ENCODE data around the gene RRAGC.
A peak's percentile ranks its signal among the peaks of the same experiment; 100 is the strongest.

RRAGC gene

DNA sequence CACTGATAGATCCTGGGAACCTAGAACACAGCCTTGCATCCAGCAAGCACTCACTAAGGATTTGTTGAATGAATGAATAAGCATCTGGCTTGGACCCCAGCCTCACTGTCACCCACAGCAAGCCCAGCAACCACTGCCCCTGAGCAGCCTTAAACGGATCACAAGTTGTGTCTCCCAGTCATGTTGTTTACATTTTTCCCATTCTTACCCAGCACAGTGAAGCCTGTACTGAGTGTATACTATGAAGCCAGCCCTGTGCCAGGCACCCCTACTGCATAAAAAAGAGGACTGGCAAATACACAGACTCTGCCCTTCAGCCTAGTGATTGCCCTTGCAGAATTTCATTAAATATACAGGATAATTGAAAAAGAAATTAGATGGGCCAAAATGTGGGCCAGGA, 30.2 kb downstream of the RRAGC start:
- Histone ChIP-seq H3K4me2 (ENCODE audit: low read length, poor library complexity, severe bottlenecking) (no peak overlapping the region), H2BK120ac (ENCODE audit: low read depth, low read length) (no peak overlapping the region), H3K9ac (ENCODE audit: low read length) (no peak overlapping the region), H3K27me3 (ENCODE audit: control insufficient read depth in 1 of 2, insufficient read depth in 1 of 2, low read length in 2 of 2) (peaks cover 52 to 67% of the 10 kb centered on the region in 2 experiments), H2AFZ (ENCODE audit: low read depth, low read length) (no peak overlapping the region), H3K79me1 (replicated peaks; ENCODE audit: low read length, poor library complexity, severe bottlenecking) (no peaks in the 10 kb centered on the region), H2BK12ac (ENCODE audit: low read length in 2 of 2) (no peak overlapping the region), H2BK15ac (ENCODE audit: low read depth, poor library complexity, severe bottlenecking) (no peak overlapping the region), H3K4me3 (ENCODE audit: insufficient read depth in 1 of 2, low read depth in 1 of 2, low read length in 2 of 2) (no peak overlapping the region), H3K36me3 (ENCODE audit: control insufficient read depth in 1 of 2, insufficient read depth in 2 of 2, low read depth in 1 of 2, low read length in 2 of 2) (no peaks in the 10 kb centered on the region), H3K14ac (ENCODE audit: low read length in 2 of 2) (no peak overlapping the region), H3K4me1 (ENCODE audit: control insufficient read depth, insufficient read depth, low read depth, low read length) (no peaks in the 10 kb centered on the region), H3K23ac (ENCODE audit: low read length in 2 of 2) (no peak overlapping the region), H2BK5ac (ENCODE audit: low read depth, low read length, poor library complexity, severe bottlenecking) (no peak overlapping the region), H4K8ac (ENCODE audit: low read length) (no peak overlapping the region), H2AK5ac (ENCODE audit: low read length, severe bottlenecking) (no peak overlapping the region), H3K27ac (ENCODE audit: low read length, poor library complexity, severe bottlenecking) (no peak overlapping the region), H3K4ac (ENCODE audit: low read depth in 1 of 2, low read length in 2 of 2) (no peak overlapping the region), H3K18ac (ENCODE audit: low read depth in 1 of 2, low read length in 2 of 2) (no peak overlapping the region), H4K91ac (ENCODE audit: low read length) (peak overlapping the region; percentile 3), H3K9me3 (ENCODE audit: control insufficient read depth, low read length) (no peaks in the 10 kb centered on the region)
- peak; percentile 26 for DNase-seq
- WGBS, result 21% methylated on average over 1 of the region's 1 CpG

DNA sequence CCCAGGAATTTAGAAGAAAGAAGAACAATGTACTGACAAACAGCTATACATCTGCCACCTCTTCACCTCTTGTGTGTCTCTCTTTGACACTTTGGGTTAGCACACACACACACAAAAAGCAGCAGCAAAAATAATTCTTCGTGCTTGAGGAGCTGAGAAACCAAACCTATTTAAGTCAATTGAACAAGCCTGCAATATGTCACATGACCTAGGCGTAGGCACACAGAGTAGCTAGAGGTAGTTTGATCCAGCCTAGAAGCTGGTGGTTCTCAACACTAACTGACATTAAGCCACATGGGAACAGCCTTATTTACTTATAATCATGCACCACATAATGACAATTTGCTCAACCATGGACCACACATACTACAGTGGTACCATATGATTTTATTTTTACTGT, 32.3 kb downstream of the RRAGC start:
- H2AFZ ChIP-seq (ENCODE audit: low read depth, low read length), result no peak overlapping the region
- no peak overlapping the region for H3K4me2 ChIP-seq (ENCODE audit: low read length, poor library complexity, severe bottlenecking)
- no peak overlapping the region for H3K23ac ChIP-seq (ENCODE audit: low read length in 2 of 2)
- H3K18ac ChIP-seq (ENCODE audit: low read depth in 1 of 2, low read length in 2 of 2), result no peak overlapping the region
- H2BK120ac ChIP-seq (ENCODE audit: low read depth, low read length), result no peak overlapping the region
- H4K91ac ChIP-seq (ENCODE audit: low read length), result no peak overlapping the region
- no peak overlapping the region for H3K9ac ChIP-seq (ENCODE audit: low read length)
- H3K27me3 ChIP-seq (ENCODE audit: control insufficient read depth in 1 of 2, insufficient read depth in 1 of 2, low read length in 2 of 2), result peaks cover 58 to 79% of the 10 kb centered on the region in 2 experiments
- WGBS, result 76% methylated on average over 2 of the region's 2 CpGs
- no peaks in the 10 kb centered on the region for H3K4me1 ChIP-seq (ENCODE audit: control insufficient read depth, insufficient read depth, low read depth, low read length)
- no peaks in the 10 kb centered on the region for H3K79me1 ChIP-seq (replicated peaks; ENCODE audit: low read length, poor library complexity, severe bottlenecking)
- H3K4me3 ChIP-seq (ENCODE audit: insufficient read depth in 1 of 2, low read depth in 1 of 2, low read length in 2 of 2), result no peak overlapping the region
- H3K14ac ChIP-seq (ENCODE audit: low read length in 2 of 2), result no peak overlapping the region
- H2BK15ac ChIP-seq (ENCODE audit: low read depth, poor library complexity, severe bottlenecking), result no peak overlapping the region
- DNase-seq, result no peak
- no peak overlapping the region for H3K27ac ChIP-seq (ENCODE audit: low read length, poor library complexity, severe bottlenecking)
- no peak overlapping the region for H3K4ac ChIP-seq (ENCODE audit: low read depth in 1 of 2, low read length in 2 of 2)
- H2BK12ac ChIP-seq (ENCODE audit: low read length in 2 of 2), result no peak overlapping the region
- no peaks in the 10 kb centered on the region for H3K36me3 ChIP-seq (ENCODE audit: control insufficient read depth in 1 of 2, insufficient read depth in 2 of 2, low read depth in 1 of 2, low read length in 2 of 2)
- H3K9me3 ChIP-seq (ENCODE audit: control insufficient read depth, low read length), result no peaks in the 10 kb centered on the region
- no peak overlapping the region for H2BK5ac ChIP-seq (ENCODE audit: low read depth, low read length, poor library complexity, severe bottlenecking)
- no peak overlapping the region for H2AK5ac ChIP-seq (ENCODE audit: low read length, severe bottlenecking)
- H4K8ac ChIP-seq (ENCODE audit: low read length), result no peak overlapping the region

DNA sequence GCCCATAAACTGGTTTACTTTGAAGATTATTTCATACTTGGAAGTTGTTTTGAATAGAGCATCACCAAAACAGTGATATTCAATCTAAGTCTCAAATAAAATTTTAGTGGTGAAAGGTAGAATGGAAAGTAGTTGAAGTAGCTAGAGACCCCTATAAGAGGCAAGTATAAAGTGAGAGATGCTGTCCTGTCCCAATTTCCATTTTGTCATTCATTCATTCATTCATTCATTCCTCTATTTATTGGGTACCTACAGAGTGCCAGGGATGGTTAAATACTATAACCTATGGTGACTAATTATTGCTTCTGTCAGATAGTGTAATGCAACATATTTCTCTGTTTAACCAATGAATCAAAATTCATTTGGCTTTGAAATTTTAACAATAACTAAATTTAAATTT, 32.7 kb downstream of the RRAGC start:
- Histone ChIP-seq H3K4me3 (ENCODE audit: insufficient read depth in 1 of 2, low read depth in 1 of 2, low read length in 2 of 2) (no peak overlapping the region), H3K4me2 (ENCODE audit: low read length, poor library complexity, severe bottlenecking) (no peak overlapping the region), H3K79me1 (replicated peaks; ENCODE audit: low read length, poor library complexity, severe bottlenecking) (no peaks in the 10 kb centered on the region), H2BK12ac (ENCODE audit: low read length in 2 of 2) (no peak overlapping the region), H3K18ac (ENCODE audit: low read depth in 1 of 2, low read length in 2 of 2) (no peak overlapping the region), H3K36me3 (ENCODE audit: control insufficient read depth in 1 of 2, insufficient read depth in 2 of 2, low read depth in 1 of 2, low read length in 2 of 2) (no peaks in the 10 kb centered on the region), H2AK5ac (ENCODE audit: low read length, severe bottlenecking) (no peak overlapping the region), H3K4me1 (ENCODE audit: control insufficient read depth, insufficient read depth, low read depth, low read length) (no peaks in the 10 kb centered on the region), H3K9me3 (ENCODE audit: control insufficient read depth, low read length) (no peaks in the 10 kb centered on the region), H3K4ac (ENCODE audit: low read depth in 1 of 2, low read length in 2 of 2) (no peak overlapping the region), H3K27ac (ENCODE audit: low read length, poor library complexity, severe bottlenecking) (no peak overlapping the region), H3K9ac (ENCODE audit: low read length) (no peak overlapping the region), H3K27me3 (ENCODE audit: control insufficient read depth in 1 of 2, insufficient read depth in 1 of 2, low read length in 2 of 2) (peaks cover 58 to 79% of the 10 kb centered on the region in 2 experiments), H2AFZ (ENCODE audit: low read depth, low read length) (no peak overlapping the region), H2BK120ac (ENCODE audit: low read depth, low read length) (no peak overlapping the region), H4K8ac (ENCODE audit: low read length) (no peak overlapping the region), H3K14ac (ENCODE audit: low read length in 2 of 2) (no peak overlapping the region), H3K23ac (ENCODE audit: low read length in 2 of 2) (no peak overlapping the region), H2BK15ac (ENCODE audit: low read depth, poor library complexity, severe bottlenecking) (no peak overlapping the region), H2BK5ac (ENCODE audit: low read depth, low read length, poor library complexity, severe bottlenecking) (no peak overlapping the region), H4K91ac (ENCODE audit: low read length) (no peak overlapping the region)
- DNase-seq, result no peak

DNA sequence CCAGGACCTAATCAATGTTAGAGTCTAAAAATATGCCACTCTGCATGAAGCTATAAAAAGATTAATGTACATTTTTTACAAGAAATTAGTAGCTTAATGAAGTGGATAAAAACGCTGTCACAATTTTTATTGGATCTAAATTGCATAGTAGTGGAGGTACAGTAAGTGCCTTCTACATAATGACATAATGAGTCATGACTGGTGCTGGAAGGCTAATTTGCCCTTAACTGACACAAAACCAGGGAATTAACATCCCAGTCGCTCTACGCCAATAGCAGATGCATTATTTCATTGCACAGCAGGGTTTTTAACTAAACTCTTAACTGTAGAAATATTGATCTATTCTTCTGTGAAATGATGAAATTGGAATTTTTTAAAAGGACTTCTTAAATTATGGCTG, 33.3 kb downstream of the RRAGC start:
- H3K36me3 ChIP-seq (ENCODE audit: control insufficient read depth in 1 of 2, insufficient read depth in 2 of 2, low read depth in 1 of 2, low read length in 2 of 2), result no peaks in the 10 kb centered on the region
- H2BK12ac ChIP-seq (ENCODE audit: low read length in 2 of 2), result no peak overlapping the region
- H3K79me1 ChIP-seq (replicated peaks; ENCODE audit: low read length, poor library complexity, severe bottlenecking), result no peaks in the 10 kb centered on the region
- no peak for DNase-seq
- H3K9me3 ChIP-seq (ENCODE audit: control insufficient read depth, low read length), result no peaks in the 10 kb centered on the region
- H3K4me2 ChIP-seq (ENCODE audit: low read length, poor library complexity, severe bottlenecking), result no peak overlapping the region
- 67% methylated on average over 1 of the region's 3 CpGs for WGBS
- no peak overlapping the region for H4K8ac ChIP-seq (ENCODE audit: low read length)
- no peak overlapping the region for H2AK5ac ChIP-seq (ENCODE audit: low read length, severe bottlenecking)
- H3K18ac ChIP-seq (ENCODE audit: low read depth in 1 of 2, low read length in 2 of 2), result no peak overlapping the region
- H3K9ac ChIP-seq (ENCODE audit: low read length), result no peak overlapping the region
- H2BK120ac ChIP-seq (ENCODE audit: low read depth, low read length), result no peak overlapping the region
- H3K4me1 ChIP-seq (ENCODE audit: control insufficient read depth, insufficient read depth, low read depth, low read length), result no peaks in the 10 kb centered on the region
- no peak overlapping the region for H3K14ac ChIP-seq (ENCODE audit: low read length in 2 of 2)
- no peak overlapping the region for H2BK15ac ChIP-seq (ENCODE audit: low read depth, poor library complexity, severe bottlenecking)
- no peak overlapping the region for H2BK5ac ChIP-seq (ENCODE audit: low read depth, low read length, poor library complexity, severe bottlenecking)
- no peak overlapping the region for H2AFZ ChIP-seq (ENCODE audit: low read depth, low read length)
- H3K27ac ChIP-seq (ENCODE audit: low read length, poor library complexity, severe bottlenecking), result no peak overlapping the region
- H3K4me3 ChIP-seq (ENCODE audit: insufficient read depth in 1 of 2, low read depth in 1 of 2, low read length in 2 of 2), result no peak overlapping the region
- H3K4ac ChIP-seq (ENCODE audit: low read depth in 1 of 2, low read length in 2 of 2), result no peak overlapping the region
- H4K91ac ChIP-seq (ENCODE audit: low read length), result no peak overlapping the region
- H3K23ac ChIP-seq (ENCODE audit: low read length in 2 of 2), result no peak overlapping the region
- peaks cover 61 to 79% of the 10 kb centered on the region in 2 experiments for H3K27me3 ChIP-seq (ENCODE audit: control insufficient read depth in 1 of 2, insufficient read depth in 1 of 2, low read length in 2 of 2)
